ENCODE measurements around the gene GJB3.
"Not testable (repeated sequence)": the region's sequence is repeated elsewhere in the genome, so short reads cannot be mapped to it uniquely, and the experiment has no call there.

GRCh38 chr1:34737236-34737635, 43.8 kb upstream of the GJB3 start:
- not testable (repeated sequence) for TF ChIP-seq CTCF (IDR thresholded peaks at IDR 0.05; ENCODE audit: borderline replicate concordance, extremely low read depth, low read length, poor library complexity, severe bottlenecking); EZH2 (IDR thresholded peaks at IDR 0.05; ENCODE audit: borderline replicate concordance, low read depth, low read length, severe bottlenecking)

All from DND-41 (cell line).